ENCODE data around the gene TICRR.

The TICRR gene

GRCh38 chr15:89632563-89633430 lies 57.5 kb downstream of the TICRR start:
- no peak for DNase-seq (ENCODE audit: low read depth)
- no peak for TF ChIP-seq CTCF (conservative IDR thresholded peaks at IDR 0.05; ENCODE audit: low read length)
- no peak overlapping the region for H3K4me3 ChIP-seq (ENCODE audit: low read length)

- no peak for DNase-seq (ENCODE audit: low read depth)
- no peak overlapping the region for H3K4me3 ChIP-seq (ENCODE audit: low read length)
- no peak for TF ChIP-seq CTCF (conservative IDR thresholded peaks at IDR 0.05; ENCODE audit: low read length)
Measured at GRCh38 chr15:89633585-89633984, 58.3 kb downstream of the TICRR start.

- no peak for TF ChIP-seq CTCF (conservative IDR thresholded peaks at IDR 0.05; ENCODE audit: low read length)
- no peak overlapping the region for H3K4me3 ChIP-seq (ENCODE audit: low read length)
- no peak for DNase-seq (ENCODE audit: low read depth)
Measured at GRCh38 chr15:89640245-89640644, 65.0 kb downstream of the TICRR start.

GRCh38 chr15:89641053-89641452 lies 65.8 kb downstream of the TICRR start:
- H3K4me3 ChIP-seq (ENCODE audit: low read length): no peak overlapping the region
- no peak for TF ChIP-seq CTCF (conservative IDR thresholded peaks at IDR 0.05; ENCODE audit: low read length)
- DNase-seq (ENCODE audit: low read depth): no peak

- TF ChIP-seq CTCF (conservative IDR thresholded peaks at IDR 0.05; ENCODE audit: low read length): no peak
- no peak for DNase-seq (ENCODE audit: low read depth)
Measured at GRCh38 chr15:89642106-89642505, 66.8 kb downstream of the TICRR start.

GRCh38 chr15:89645680-89646079 lies 70.4 kb downstream of the TICRR start:
- no peak for TF ChIP-seq CTCF (conservative IDR thresholded peaks at IDR 0.05; ENCODE audit: low read length)
- no peak overlapping the region for H3K4me3 ChIP-seq (ENCODE audit: low read length)
- DNase-seq (ENCODE audit: low read depth): no peak

More at GRCh38 chr15:89642106-89642505, 66.8 kb downstream of the TICRR start:
- H3K4me3 ChIP-seq (ENCODE audit: low read length): no peak overlapping the region

Measured in AG10803 (cell line).